NT2/D1 (cell line): ENCODE data around the gene SMYD2.

ENCODE experiments used
- SUZ12 ChIP-seq: IDR thresholded peaks from 2 replicates; pipeline ENCODE4 v1.6.1; 2011; ENCODE audit not compliant: insufficient read length, insufficient read depth; ENCODE audit errors: extremely low read depth
- YY1 ChIP-seq: IDR thresholded peaks from 2 replicates; pipeline ENCODE4 v1.6.1; 2011; ENCODE audit not compliant: insufficient read length, insufficient read depth
- ZNF274 ChIP-seq: IDR thresholded peaks from 2 replicates; pipeline ENCODE4 v1.6.1; 2011; ENCODE audit warnings: mild to moderate bottlenecking, low read depth, low read length

- TF ChIP-seq YY1 (no peak), ZNF274 (no peak), SUZ12 (no peak)
Measured at GRCh38 chr1:214383381-214384372, 102.7 kb downstream of the SMYD2 start.
